HG03045 (cell line): ENCODE results near the gene CRIP3.
A peak's percentile ranks its signal among the peaks of the same experiment; 100 is the strongest.

Experiments
- ATAC-seq: cut with Tn5 transposase; IDR thresholded peaks from one replicate; pipeline ENCODE4 v1.9.1; 2021; ENCODE audit warnings: mild to moderate bottlenecking, moderate library complexity; ENCODE audit not compliant: unreplicated experiment

The CRIP3 gene

DNA sequence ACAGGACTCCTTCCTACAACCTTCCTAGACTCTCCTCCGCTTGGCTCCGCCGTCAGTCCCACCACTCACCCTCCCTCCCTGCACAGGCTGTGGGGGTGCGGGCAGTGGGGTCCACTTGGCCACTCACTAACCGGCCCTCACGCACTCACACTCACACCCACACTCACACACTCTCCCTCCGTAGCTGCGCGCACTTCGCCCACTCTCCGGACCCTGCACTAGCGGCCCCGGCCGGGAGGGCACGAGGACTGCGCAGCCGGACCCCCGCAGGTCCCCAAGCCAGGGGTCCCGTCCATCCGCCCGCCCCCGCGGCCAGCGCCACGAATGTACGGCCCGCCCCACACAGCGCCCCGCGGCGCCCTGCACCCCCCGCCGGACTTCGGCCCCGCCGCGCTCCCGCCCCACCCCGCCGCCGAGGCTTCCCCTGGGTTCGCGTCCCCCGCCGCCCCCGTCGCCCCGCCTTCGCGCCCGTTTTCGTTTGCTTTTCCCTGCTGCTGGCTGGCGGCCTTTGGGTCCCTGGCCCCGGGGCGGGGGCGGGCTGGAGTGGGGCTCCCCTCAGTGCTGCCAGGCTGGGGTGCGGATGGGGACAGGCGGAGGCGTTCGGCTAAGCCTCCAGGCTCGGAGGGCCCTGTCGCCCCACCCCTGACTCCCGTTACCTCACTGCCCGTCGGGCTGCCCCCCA lies 33.6 kb downstream of the CRIP3 start:
- ATAC-seq = no peak

DNA sequence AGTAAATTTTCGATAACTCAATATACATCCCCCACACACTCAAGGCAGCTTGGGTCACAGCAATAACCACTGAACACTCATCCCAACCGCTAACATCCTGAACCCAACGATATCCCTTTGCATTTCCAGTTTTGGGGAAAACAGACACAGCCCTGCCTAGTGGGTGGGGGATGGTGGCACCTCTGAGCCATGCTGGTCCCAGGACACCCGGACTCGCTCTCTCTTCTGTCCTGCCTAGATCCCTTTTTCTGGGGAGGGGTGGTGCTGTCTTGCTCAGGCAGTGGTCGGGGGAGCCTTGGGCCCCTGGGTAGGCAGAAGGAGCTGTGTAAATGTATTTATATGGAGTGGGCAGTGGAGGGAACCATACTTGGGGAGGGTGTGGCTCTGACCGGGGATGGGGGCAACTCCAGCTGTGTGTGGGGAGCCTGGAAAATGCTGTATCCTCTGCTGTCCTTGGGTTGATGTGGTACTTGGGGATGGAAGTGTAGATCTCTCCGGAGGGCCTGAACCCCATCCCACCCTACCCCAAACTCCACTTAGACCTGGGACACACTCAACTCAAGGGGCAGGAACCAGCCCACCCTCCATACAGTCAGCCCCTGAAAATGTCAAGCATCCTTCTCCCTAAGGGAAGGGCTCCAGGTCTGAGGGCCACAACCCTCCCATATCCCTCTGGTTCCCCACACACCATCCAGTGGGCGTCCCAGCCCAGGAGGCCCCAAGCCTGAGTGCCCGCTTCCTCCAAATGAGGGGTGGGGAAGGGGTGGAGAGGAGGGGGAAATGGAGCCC lies 34.3 kb downstream of the CRIP3 start:
- ATAC-seq = no peak

DNA sequence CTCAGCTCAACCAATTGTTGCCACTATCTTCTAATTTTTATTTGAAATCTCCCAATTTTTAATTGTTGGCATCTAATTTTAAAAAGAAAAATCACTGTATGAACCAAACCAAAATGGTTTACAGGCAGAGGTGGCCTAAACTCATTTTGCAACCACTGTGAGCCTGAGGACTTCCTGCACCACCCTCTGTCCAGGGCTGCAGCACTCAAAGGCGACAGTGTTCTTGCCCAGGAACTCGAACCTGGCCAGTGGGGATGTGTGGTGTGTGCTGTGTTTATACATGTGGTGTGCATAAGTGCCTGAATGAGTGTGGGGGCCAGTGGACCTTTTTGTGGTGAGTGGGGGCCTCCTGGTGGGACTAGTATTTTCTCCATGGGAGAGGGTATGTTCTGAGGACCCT lies 34.9 kb downstream of the CRIP3 start:
- ATAC-seq = no peak

DNA sequence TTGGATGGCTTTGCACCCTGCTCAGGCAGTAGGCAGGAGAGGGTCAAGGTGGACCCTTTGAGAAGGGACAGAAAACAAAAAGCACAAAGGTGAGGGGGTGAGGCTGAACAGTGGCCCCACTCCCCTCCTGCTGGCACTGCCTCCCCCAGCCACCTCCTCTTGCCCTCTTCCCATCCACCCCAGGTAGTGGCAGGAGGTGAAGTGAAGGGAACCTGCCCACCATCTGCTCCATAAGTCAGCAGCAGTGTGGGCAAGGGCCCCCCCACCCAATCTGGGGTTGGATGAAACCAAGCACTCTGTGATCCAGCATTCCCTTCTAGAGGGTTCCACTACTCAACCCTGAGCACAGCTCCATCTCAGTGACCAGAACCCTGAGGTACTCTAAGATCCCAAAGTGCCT lies 36.7 kb downstream of the CRIP3 start:
- no peak for ATAC-seq

DNA sequence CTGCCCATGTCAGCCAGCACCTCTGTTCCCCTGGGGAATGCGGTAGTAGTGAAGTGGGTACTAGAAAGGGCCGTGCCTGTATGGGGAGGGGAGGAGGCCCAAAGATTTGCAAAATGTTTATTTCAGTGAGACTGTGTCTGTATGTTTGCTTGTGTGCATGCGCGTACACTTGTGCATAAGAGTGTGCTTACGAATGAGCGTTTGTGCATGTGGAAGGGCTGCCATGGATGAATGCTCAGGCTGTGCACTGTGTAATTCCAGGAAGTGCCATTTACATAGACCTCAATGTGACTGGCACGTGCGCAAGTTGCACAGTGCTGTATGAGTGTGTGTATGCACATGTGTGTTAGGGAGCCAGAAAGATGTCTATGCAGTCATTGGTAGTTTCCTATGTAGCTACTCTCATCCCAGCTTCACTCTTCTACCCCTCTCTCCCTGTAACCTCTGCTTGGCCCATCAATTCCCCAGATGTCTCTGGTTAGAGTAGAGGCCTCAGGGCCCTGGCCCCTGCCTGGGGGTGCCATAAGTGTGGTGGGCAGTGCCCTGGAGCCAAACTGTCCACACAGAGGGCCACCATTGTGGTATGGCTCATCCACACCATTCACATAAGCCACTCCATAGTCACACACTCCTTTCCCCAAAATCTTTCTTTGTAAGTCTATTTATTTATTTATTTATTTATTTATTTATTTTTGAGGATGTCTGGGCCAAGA lies 37.4 kb downstream of the CRIP3 start:
- no peak for ATAC-seq

DNA sequence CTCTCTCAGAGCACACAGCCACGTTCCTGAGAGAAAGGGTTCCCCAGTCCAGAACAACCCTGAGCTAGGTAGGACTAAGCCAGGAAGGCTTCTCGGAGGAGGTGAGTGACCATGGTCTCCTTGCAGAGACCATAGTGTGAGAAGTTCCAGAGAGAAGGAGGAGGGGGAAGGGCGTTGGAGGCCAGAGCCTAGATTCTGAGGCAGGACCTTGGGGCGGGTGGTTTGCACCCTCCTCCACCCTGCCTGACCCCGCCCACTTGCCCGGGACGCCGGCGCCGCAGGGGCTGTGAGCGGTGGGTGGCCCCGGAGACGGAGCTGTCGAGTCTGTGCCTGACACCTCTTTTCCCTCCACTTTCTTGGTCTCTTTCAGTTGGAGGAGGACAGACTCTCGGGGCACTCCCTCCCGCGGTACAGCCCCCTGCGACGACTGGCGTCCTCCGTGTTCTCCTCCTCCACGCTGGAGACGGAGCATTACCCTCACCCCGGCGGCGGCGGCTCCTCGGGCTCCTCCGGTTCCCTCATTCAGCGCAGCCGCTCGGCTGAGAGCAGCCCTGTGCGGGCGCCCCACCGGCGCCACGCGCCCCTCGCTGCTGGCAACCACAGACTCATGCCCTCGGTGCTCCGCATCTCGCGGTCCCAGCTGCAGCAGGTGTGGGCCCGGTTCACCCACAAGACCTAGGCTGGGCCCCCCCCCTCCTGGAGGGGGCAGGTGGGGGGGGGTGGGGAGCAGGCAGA lies 39.2 kb downstream of the CRIP3 start:
- no peak for ATAC-seq

DNA sequence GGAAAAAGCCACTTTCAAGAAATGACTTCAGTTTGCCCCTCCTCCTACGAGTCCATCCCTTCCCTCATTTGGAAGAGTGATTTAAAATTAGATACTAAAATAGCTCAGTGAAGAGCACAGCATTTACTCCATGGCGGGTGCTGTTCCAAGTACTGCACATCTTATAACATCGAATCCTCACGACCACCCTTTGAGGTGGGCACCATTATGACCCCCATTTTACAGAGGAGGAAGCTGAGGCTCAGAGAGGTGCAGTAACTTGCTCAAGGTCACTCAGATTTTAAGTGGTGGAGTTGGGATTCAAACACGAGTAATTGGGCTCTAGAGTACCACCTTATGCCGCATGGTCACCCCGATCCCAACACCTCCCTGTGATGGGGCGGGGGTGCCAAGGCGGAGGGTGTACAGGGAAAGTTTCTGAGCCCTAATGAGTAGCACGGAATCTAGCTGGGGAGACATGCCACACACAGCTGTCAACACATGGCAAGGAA lies 39.8 kb downstream of the CRIP3 start:
- no peak for ATAC-seq

DNA sequence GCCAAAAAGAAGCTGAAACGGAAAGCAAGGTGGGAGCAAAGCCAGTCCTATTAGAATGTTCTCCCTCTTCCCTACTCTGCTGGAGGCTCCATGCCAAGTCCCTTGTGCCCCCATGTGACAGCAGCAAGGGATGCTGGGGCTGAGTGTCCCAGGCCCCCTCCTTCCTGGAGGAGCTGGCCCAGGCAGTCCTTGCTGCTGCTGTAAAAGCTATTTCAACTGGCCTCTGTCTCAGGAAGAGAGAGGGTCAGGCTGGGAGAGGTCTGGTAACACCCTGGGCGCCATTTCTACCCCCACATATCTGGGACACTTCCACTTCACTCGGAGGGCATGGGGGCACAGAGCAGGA lies 40.3 kb downstream of the CRIP3 start:
- no peak for ATAC-seq

DNA sequence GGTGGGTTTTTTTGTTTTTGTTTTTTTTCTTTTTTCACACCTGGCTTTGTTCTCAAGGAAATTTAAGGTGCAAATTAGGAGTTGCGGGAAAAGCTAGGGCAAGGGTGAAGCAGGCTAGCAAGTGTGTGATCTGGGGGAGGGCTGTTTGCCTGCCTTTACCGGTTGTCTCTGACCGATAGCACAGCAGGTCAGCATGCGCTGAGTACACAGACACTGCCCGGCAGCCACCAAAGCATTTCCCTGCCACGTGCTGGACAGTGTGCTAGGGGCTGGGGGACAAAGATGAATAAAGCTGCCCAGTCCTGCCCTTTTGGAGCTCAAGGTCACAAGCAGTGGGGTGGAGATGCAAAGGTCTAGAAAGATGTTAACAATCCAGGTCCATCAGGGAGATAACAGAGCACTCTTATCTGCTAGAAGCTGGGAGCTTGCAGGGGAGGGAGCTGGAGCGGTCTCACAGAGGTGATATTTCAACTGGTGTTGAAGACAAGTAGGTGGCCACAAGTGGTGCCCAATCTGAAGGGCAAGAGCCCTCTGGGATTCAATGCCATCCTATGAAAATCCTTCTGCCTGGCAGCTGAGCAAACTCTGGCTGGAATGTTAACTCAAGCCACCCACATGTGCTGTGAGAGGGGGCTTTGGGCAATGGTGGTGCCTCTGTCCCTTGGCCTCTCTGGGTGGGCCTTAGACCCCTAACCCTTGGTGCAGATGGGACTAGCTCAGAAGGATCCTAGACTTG lies 40.8 kb downstream of the CRIP3 start:
- no peak for ATAC-seq

DNA sequence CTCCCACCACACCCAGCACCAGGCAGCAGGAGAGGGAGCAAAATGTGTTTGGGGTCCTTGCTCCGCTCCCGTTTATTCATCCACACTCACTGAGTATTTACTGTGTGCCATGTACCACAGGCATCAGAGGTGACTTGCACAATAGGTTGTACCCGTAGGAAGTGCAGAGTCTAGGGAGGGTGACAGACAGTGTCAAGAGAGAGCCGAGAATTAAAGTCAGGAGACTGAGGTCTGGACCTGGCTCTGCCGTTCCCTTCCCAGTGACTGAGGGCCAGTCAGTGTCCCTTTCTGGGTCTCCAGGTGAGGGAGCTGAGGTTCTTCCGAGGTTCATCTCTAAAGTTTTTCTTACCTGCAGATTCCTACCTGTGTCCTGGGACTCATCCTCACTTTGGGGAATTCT lies 43.1 kb downstream of the CRIP3 start:
- no peak for ATAC-seq

DNA sequence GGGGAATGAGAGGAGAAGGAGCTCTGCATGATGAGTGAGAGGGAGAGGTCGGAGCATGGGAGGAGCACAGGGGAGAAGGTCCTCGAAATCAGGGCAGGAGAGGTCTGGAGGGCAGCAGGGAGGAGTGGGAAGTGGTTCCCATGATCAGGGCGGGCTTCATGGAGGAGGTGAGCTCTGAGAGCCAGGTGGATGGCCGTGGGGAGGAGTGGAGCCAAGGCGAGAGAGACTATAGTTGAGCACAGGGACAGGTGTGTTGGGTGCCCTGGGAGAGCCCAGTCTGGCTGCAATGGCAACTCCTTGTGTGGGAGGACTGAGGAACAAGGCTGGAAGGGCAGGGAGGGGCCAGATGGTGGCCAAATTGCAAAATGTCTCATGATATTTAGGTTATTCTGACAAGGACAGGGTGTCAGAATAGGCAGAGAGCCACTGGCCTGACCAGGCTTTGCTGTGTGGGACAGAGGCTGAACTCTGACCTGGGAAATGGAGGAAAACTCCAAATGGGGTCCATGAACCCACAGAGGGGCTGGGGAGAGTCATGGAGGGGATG lies 44.0 kb downstream of the CRIP3 start:
- ATAC-seq = no peak

DNA sequence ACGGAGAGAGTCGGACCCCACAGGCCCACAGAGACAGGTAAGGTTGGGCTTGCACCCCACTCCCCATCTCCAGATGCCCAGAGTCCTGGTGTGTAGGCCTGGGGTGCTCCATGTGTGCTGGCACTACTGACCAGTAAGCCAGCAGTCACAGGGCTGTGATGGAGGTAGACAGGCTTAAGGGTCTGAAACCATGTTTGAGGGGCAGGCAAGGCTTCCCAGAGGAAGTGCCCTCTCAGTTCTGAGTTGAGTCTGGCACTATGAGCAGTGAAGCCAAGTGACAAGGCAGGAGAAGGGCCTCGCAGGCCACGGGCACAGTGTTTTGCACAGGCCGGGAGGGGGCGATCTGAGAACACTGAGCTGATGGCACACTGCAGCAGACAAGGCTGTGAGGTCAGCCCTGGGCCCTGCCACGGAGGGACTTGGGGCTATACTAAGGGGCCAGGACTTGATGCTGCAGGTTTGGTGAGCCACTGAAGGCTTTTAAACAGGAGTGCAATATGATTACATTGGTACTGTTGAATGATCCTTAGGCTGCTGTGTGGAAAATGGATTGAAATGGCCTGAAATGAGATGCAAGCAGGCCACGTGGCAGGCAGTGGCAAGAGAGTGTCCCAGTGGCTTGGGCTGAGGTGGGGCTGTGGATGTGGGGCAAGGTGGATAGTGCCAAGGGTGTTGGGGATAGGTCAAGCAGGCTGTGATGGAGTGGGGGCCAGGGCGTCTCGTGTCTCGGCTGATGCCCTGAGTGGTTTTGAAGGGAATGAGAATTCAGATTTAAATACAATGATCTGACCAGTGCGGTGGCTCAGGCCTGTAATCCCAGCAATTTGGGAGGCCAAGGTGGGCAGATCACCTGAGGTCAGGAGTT lies 45.1 kb downstream of the CRIP3 start:
- peak; percentile 73 for ATAC-seq

DNA sequence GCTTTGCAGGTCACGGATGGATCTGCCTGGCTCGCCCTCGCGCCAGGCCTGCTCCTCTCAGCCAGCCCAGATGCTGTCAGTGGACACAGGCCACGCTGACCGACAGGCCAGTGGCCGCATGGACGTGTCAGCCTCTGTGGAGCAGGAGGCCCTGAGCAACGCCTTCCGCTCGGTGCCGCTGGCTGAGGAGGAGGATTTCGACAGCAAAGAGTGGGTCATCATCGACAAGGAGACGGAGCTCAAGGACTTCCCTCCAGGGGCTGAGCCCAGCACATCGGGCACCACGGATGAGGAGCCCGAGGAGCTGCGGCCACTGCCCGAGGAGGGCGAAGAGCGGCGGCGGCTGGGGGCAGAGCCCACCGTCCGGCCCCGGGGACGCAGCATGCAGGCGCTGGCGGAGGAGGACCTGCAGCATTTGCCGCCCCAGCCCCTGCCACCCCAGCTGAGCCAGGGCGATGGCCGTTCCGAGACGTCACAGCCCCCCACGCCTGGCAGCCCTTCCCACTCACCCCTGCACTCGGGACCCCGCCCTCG lies 45.8 kb downstream of the CRIP3 start:
- ATAC-seq = no peak

DNA sequence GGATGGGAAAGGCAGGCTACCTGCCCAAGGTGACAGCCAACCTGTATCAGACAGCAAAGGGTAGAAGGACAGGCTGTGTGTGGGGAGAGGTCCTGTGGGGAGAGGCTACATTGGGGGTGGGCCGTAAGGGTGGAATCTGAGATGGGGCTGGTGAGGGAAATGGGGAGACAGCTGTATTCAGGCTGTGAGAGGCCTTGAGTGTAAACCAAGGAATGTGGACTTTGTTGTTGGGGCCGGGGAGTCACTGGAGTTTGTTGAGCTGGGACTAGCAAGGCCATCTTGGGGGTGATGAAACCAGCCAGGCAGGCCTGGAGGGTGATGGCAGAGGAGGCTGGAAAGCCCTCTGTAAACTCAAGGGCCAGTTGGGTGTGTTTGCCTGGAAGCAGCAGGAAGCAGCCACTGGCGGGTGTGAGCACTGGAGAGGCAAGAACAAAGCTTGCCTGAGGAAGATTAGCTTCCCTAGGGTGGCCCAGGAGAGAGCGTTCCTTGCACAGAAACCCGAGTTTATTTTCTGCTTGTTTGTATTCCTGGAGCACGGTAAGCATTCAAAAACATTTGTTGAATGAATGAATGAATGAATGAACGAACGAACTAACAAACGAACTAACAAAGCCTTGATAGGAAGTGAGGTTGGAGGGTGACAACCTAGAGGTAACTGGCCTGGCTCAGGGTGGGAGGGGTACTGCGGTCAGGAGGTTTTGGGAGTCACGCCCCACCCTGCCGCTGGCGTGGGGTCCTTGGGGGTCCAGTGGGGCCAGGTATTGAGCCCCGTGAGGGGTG lies 46.4 kb downstream of the CRIP3 start:
- ATAC-seq = no peak

DNA sequence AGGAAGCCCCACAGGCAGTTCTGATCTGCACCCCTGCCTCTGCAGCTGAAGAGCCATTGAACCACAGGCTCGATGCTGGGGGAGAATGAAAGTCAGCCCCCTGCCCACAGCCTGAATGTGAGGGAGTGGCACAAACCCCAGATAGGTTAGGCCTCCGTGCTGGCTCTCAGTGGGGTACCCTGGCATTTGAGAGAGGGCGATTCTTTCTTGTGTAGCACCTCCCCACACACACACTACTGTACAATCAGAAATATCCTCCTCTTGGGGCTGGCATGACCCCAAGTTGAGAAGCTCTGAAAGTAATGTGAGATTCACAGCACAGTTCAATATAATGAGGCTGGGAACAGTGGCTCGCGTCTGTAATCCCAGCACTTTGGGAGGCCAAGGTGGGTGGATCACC lies 47.4 kb downstream of the CRIP3 start:
- no peak for ATAC-seq

DNA sequence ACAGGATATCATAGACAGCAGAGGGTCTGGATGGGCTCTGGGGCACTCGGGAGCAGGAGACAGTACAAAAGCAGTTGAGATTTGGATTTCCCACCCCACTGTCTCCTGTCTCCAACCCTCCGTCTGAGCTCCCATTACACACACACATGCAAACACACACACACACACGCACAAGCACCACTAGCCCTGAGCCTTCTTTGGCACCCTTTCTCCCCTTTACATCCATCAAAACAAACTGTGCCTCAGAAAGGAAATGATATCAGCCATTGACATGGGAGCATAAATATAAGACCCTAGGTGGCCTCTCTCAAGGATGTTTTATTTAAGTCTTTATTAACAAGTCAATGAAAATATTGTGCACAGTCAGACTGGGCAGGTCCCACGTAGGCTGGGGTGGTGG lies 47.8 kb downstream of the CRIP3 start:
- no peak for ATAC-seq

DNA sequence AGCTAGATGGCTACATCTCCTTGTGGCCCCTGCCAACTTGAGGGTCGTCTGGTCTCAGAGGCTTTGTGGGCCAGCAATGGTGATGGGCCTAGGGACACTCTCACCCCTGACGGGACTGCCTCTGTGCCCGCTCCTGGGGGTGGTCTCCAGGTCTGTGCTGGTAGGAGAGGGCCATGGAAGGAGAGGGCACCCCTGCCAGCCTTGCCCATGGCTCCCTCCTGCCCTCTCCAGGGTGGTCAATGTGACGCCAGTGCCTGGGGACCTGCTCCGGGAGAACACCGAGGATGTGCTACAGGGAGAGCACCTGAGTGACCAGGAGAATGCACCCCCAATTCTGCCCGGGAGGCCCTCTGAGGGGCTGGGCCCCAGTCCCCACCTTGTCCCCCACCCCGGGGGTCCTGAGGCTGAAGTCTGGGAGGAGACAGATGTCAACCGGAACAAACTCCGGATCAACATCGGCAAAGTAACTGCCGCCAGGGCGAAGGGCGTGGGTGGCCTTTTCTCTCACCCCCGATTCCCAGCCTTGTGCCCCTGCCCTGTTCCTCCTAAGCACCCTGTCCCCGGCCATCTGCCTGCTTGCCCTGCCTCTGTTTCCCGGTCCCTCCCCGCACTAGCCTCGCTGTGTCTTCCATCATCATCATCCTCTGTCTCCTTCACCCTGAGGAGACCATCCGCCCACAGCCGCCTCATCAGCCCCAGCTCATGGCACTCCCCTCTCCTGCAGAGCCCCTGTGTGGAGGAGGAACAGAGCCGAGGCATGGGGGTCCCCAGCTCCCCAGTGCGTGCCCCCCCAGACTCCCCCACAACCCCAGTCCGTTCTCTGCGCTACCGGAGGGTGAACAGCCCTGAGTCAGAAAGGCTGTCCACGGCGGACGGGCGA lies 49.6 kb downstream of the CRIP3 start:
- no peak for ATAC-seq
